NT2/D1 (cell line): ENCODE results near the gene FBXO15.

ENCODE experiments used
- SUZ12 ChIP-seq: IDR thresholded peaks from 2 replicates; pipeline ENCODE4 v1.6.1; 2011; ENCODE audit not compliant: insufficient read length, insufficient read depth; ENCODE audit errors: extremely low read depth
- YY1 ChIP-seq: IDR thresholded peaks from 2 replicates; pipeline ENCODE4 v1.6.1; 2011; ENCODE audit not compliant: insufficient read length, insufficient read depth
- ZNF274 ChIP-seq: IDR thresholded peaks from 2 replicates; pipeline ENCODE4 v1.6.1; 2011; ENCODE audit warnings: mild to moderate bottlenecking, low read depth, low read length

GRCh38 chr18:74110149-74110548 is 37.5 kb downstream of the FBXO15 start:
- TF ChIP-seq ZNF274, result no peak
- TF ChIP-seq YY1, result no peak
- no peak for TF ChIP-seq SUZ12
